Ishikawa (cell line): ENCODE measurements around the gene CLTA.

Source experiments
- CEBPB ChIP-seq: IDR thresholded peaks from 2 replicates; pipeline ENCODE4 v1.6.1; 2012
- CREB1 ChIP-seq: IDR thresholded peaks from 2 replicates; pipeline ENCODE4 v1.6.1; 2012; ENCODE audit warnings: low read depth
- EGR1 ChIP-seq: IDR thresholded peaks from 2 replicates; pipeline ENCODE4 v1.6.1; 2012
- EP300 ChIP-seq: IDR thresholded peaks from 2 replicates; pipeline ENCODE4 v1.6.1; 2012; ENCODE audit warnings: borderline replicate concordance
- FOXM1 ChIP-seq: IDR thresholded peaks from 2 replicates; pipeline ENCODE4 v1.6.1; 2012; ENCODE audit warnings: low read depth, borderline replicate concordance
- NFIC ChIP-seq: IDR thresholded peaks from 2 replicates; pipeline ENCODE4 v1.6.1; 2012
- RAD21 ChIP-seq: IDR thresholded peaks from 2 replicates; pipeline ENCODE4 v1.6.1; 2012; ENCODE audit warnings: low read depth
- TAF1 ChIP-seq: IDR thresholded peaks from 2 replicates; pipeline ENCODE4 v1.6.1; 2012; ENCODE audit warnings: low read depth, mild to moderate bottlenecking
- TCF12 ChIP-seq: IDR thresholded peaks from 2 replicates; pipeline ENCODE4 v1.6.1; 2012; ENCODE audit warnings: low read depth
- TEAD4 ChIP-seq: IDR thresholded peaks from 2 replicates; pipeline ENCODE4 v1.6.1; 2012
- YY1 ChIP-seq: IDR thresholded peaks from 2 replicates; pipeline ENCODE4 v1.6.1; 2012; ENCODE audit warnings: low read depth
- ZBTB7A ChIP-seq: IDR thresholded peaks from 2 replicates; pipeline ENCODE4 v1.6.1; 2012; ENCODE audit warnings: low read depth
- TF ChIP-seq, protein P1 (sequence below): IDR thresholded peaks from 2 replicates; pipeline ENCODE4 v1.6.1; 2012
- TF ChIP-seq, protein P2 (sequence below): IDR thresholded peaks from 2 replicates; pipeline ENCODE4 v1.6.1; 2012; ENCODE audit warnings: low read depth, mild to moderate bottlenecking
- TF ChIP-seq, protein P3 (sequence below): IDR thresholded peaks from 2 replicates; pipeline ENCODE4 v1.6.1; 2012

CLTA gene

DNA sequence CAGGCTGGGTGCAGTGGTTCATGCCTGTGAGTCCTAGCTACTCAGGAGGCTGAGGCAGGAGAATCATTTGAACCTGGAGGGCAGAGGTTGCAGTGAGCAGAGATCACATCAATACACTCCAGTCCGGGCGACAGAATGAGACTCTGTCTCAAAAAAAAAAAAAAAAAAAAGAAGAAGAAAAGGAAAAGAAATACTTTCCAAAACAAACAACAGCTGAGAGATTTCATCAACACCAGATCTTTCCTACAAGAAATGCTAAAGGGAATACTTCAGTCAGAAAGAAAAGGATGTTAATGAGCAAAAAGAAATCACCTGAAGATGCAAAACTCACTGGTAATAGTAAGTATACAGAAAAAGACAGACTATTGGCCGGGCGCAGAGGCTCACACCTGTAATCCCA, 13.2 kb upstream of the CLTA start:
- TF ChIP-seq, protein P1, sequence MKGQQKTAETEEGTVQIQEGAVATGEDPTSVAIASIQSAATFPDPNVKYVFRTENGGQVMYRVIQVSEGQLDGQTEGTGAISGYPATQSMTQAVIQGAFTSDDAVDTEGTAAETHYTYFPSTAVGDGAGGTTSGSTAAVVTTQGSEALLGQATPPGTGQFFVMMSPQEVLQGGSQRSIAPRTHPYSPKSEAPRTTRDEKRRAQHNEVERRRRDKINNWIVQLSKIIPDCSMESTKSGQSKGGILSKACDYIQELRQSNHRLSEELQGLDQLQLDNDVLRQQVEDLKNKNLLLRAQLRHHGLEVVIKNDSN, result no peak
- TF ChIP-seq, protein P2, sequence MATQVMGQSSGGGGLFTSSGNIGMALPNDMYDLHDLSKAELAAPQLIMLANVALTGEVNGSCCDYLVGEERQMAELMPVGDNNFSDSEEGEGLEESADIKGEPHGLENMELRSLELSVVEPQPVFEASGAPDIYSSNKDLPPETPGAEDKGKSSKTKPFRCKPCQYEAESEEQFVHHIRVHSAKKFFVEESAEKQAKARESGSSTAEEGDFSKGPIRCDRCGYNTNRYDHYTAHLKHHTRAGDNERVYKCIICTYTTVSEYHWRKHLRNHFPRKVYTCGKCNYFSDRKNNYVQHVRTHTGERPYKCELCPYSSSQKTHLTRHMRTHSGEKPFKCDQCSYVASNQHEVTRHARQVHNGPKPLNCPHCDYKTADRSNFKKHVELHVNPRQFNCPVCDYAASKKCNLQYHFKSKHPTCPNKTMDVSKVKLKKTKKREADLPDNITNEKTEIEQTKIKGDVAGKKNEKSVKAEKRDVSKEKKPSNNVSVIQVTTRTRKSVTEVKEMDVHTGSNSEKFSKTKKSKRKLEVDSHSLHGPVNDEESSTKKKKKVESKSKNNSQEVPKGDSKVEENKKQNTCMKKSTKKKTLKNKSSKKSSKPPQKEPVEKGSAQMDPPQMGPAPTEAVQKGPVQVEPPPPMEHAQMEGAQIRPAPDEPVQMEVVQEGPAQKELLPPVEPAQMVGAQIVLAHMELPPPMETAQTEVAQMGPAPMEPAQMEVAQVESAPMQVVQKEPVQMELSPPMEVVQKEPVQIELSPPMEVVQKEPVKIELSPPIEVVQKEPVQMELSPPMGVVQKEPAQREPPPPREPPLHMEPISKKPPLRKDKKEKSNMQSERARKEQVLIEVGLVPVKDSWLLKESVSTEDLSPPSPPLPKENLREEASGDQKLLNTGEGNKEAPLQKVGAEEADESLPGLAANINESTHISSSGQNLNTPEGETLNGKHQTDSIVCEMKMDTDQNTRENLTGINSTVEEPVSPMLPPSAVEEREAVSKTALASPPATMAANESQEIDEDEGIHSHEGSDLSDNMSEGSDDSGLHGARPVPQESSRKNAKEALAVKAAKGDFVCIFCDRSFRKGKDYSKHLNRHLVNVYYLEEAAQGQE, result no peak
- TF ChIP-seq CEBPB (no peak), TEAD4 (no peak), CREB1 (no peak), NFIC (no peak), TCF12 (no peak)
- TF ChIP-seq, protein P3, sequence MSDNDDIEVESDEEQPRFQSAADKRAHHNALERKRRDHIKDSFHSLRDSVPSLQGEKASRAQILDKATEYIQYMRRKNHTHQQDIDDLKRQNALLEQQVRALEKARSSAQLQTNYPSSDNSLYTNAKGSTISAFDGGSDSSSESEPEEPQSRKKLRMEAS, result no peak

DNA sequence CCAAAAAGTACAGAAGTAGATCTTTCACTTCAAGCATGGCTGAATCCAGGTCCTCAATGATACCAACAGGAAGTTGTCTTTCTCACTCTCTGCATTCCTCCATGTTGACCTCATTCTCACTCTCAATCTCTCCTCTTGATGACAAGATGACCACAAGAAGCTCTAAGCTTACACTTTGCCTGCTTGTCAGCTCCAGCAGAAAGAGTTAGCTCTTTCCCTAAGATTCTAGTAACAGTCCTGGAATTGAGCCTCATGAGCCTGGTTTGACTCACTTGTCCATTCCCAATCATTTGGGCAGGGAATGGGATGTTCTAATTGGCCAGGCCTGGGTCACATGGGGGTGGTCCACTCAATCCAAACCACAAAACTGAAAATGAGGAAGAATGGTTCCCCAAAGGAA, 3.3 kb upstream of the CLTA start:
- TF ChIP-seq, protein P1, result peak; percentile 17; the same call in 1 of the 2 replicates
- no peak for TF ChIP-seq YY1

DNA sequence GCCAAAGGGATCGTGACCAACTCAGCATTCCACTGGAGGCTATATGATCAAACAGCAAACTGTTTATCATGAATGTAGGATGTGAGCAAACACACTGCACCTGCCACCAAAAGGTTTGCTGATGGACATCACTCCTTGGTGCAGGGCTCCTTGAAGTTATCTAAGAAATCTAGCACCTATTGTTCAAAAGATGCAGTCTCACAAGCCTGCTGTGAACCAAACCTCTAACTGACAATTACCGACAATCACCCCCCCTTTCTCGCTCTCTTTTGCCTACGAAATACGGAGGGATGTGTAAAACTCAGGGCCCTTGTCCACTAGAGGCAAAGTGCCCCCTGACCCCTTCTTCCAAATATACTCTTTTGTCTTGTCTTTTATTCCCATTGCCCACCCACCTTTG, 2.5 kb upstream of the CLTA start:
- no peak for TF ChIP-seq NFIC
- TF ChIP-seq, protein P3, result no peak
- TF ChIP-seq CEBPB, result no peak
- TF ChIP-seq, protein P2, result no peak
- no peak for TF ChIP-seq FOXM1
- TF ChIP-seq ZBTB7A, result no peak
- no peak for TF ChIP-seq EGR1
- no peak for TF ChIP-seq EP300
- TF ChIP-seq YY1, result no peak
- TF ChIP-seq, protein P1, result no peak
- no peak for TF ChIP-seq CREB1
- no peak for TF ChIP-seq TEAD4
- no peak for TF ChIP-seq RAD21
- no peak for TF ChIP-seq TCF12
- TF ChIP-seq TAF1, result no peak

DNA sequence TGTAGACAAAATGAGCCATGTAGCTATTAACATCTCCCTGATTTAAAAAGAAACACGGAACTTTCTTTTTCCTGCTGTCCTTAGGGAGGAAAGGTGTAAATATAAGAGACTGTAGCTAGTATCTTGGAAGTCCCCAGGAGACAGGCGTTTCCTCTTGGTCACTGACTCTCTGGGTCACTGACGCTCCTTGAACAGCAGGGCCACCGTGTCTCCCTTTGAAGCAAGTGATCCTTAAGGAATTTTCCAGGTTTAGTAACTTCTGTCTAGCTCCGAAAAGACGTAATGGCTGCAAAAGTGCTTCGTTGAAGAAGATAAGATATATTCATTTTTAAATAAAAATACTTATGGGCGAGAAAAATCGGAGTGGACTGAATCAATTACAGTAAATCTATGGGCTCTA, 745 bp upstream of the CLTA start:
- TF ChIP-seq TAF1 (no peak), NFIC (no peak), CREB1 (no peak), EGR1 (no peak), EP300 (no peak), FOXM1 (no peak), RAD21 (no peak), ZBTB7A (no peak), YY1 (no peak), CEBPB (no peak), TCF12 (no peak), TEAD4 (no peak)
- TF ChIP-seq, protein P2, result no peak
- TF ChIP-seq, protein P1, result no peak
- TF ChIP-seq, protein P3, result no peak
